ES-I3 (cell line): ENCODE measurements around the gene OR52I2.
A peak's percentile ranks its signal among the peaks of the same experiment; 100 is the strongest.

Source experiments
- H3K36me3 ChIP-seq: 2 replicates; pipeline ENCODE4 v1.6.1; 2013; ENCODE audit warnings: mild to moderate bottlenecking, low read length, control low read depth, moderate library complexity; ENCODE audit not compliant: insufficient read depth
- H3K4me1 ChIP-seq: 2 replicates; pipeline ENCODE4 v1.6.1; 2013; ENCODE audit warnings: mild to moderate bottlenecking, control low read depth, low read length; ENCODE audit not compliant: insufficient read depth
- H3K9ac ChIP-seq: 2 replicates; pipeline ENCODE4 v1.6.1; 2013; ENCODE audit warnings: low read depth, mild to moderate bottlenecking, low read length, moderate library complexity
- H3K9me3 ChIP-seq: 2 replicates; pipeline ENCODE4 v1.6.1; 2013; ENCODE audit warnings: mild to moderate bottlenecking, low read length, moderate library complexity; ENCODE audit not compliant: control insufficient read depth, insufficient read depth

The OR52I2 gene

GRCh38 chr11:4578624-4579023, 2.9 kb upstream of the OR52I2 start:
- no peaks in the 10 kb centered on the region for H3K4me1 ChIP-seq
- no peak overlapping the region for H3K9ac ChIP-seq
- H3K9me3 ChIP-seq: no peaks in the 10 kb centered on the region
- no peaks in the 10 kb centered on the region for H3K36me3 ChIP-seq

GRCh38 chr11:4580124-4580523, 1.4 kb upstream of the OR52I2 start:
- no peaks in the 10 kb centered on the region for H3K4me1 ChIP-seq
- H3K9ac ChIP-seq: no peak overlapping the region
- H3K36me3 ChIP-seq: no peaks in the 10 kb centered on the region
- H3K9me3 ChIP-seq: no peaks in the 10 kb centered on the region

- Histone ChIP-seq H3K9ac (no peak overlapping the region), H3K9me3 (no peaks in the 10 kb centered on the region), H3K4me1 (no peaks in the 10 kb centered on the region), H3K36me3 (no peaks in the 10 kb centered on the region)
These were observed 7.5 kb downstream of the OR52I2 start for GRCh38 chr11:4589017-4589416.

GRCh38 chr11:4593739-4594138, 12.2 kb downstream of the OR52I2 start, which contains the start of gene OR52I1:
OR52I1 (plus strand) TSS chr11:4594039; CDS start chr11:4594039, 0 bp downstream.
- Histone ChIP-seq H3K9ac (no peak within 1 kb of the TSS), H3K4me1 (no peaks in the 10 kb centered on the region), H3K9me3 (no peaks in the 10 kb centered on the region), H3K36me3 (no peaks in the 10 kb centered on the region)

GRCh38 chr11:4605057-4605456, 23.5 kb downstream of the OR52I2 start:
- H3K36me3 ChIP-seq: no peaks in the 10 kb centered on the region

GRCh38 chr11:4606231-4607015, 24.9 kb downstream of the OR52I2 start:
- 0 out of 2 replicates have a peak overlapping the region, but pooled peaks have one; percentile 99 for H3K9ac ChIP-seq
- no peaks in the 10 kb centered on the region for H3K9me3 ChIP-seq
- H3K4me1 ChIP-seq: no peaks in the 10 kb centered on the region
- H3K36me3 ChIP-seq: no peaks in the 10 kb centered on the region

More at GRCh38 chr11:4605057-4605456, 23.5 kb downstream of the OR52I2 start:
- Histone ChIP-seq H3K9ac (no peak overlapping the region), H3K9me3 (no peaks in the 10 kb centered on the region), H3K4me1 (no peaks in the 10 kb centered on the region)

- H3K9ac ChIP-seq: peak overlapping the region; percentile 99
- H3K36me3 ChIP-seq: no peaks in the 10 kb centered on the region
- H3K4me1 ChIP-seq: no peaks in the 10 kb centered on the region
- no peaks in the 10 kb centered on the region for H3K9me3 ChIP-seq
These were observed 25.6 kb downstream of the OR52I2 start for GRCh38 chr11:4607096-4607495.

- H3K9me3 ChIP-seq: no peaks in the 10 kb centered on the region
- no peaks in the 10 kb centered on the region for H3K36me3 ChIP-seq
- H3K4me1 ChIP-seq: no peaks in the 10 kb centered on the region
- H3K9ac ChIP-seq: peak within 1 kb of the TSS; percentile 99
These were observed 26.5 kb downstream of the OR52I2 start, which contains the start of gene TRIM68 for GRCh38 chr11:4607781-4608666. TRIM68 (minus strand) TSS chr11:4608231; CDS start chr11:4605504, 2,727 bp downstream.

GRCh38 chr11:4610258-4610935, 28.9 kb downstream of the OR52I2 start:
- Histone ChIP-seq H3K36me3 (no peaks in the 10 kb centered on the region), H3K9ac (no peak overlapping the region), H3K4me1 (no peaks in the 10 kb centered on the region), H3K9me3 (no peaks in the 10 kb centered on the region)

- Histone ChIP-seq H3K36me3 (no peaks in the 10 kb centered on the region), H3K4me1 (no peaks in the 10 kb centered on the region), H3K9ac (no peak overlapping the region)
These were observed 30.4 kb downstream of the OR52I2 start for GRCh38 chr11:4611986-4612385.

GRCh38 chr11:4615856-4616444, 34.4 kb downstream of the OR52I2 start:
- Histone ChIP-seq H3K36me3 (no peaks in the 10 kb centered on the region), H3K9ac (no peak overlapping the region), H3K9me3 (no peaks in the 10 kb centered on the region), H3K4me1 (no peaks in the 10 kb centered on the region)

More at GRCh38 chr11:4611986-4612385, 30.4 kb downstream of the OR52I2 start:
- no peaks in the 10 kb centered on the region for H3K9me3 ChIP-seq

GRCh38 chr11:4619514-4619913, 38.0 kb downstream of the OR52I2 start:
- no peaks in the 10 kb centered on the region for H3K4me1 ChIP-seq
- H3K36me3 ChIP-seq: no peaks in the 10 kb centered on the region
- H3K9me3 ChIP-seq: no peaks in the 10 kb centered on the region
- no peak overlapping the region for H3K9ac ChIP-seq

- Histone ChIP-seq H3K4me1 (peaks cover 14% of the 10 kb centered on the region; the same call in 1 of the 2 replicates), H3K9me3 (no peaks in the 10 kb centered on the region), H3K36me3 (no peaks in the 10 kb centered on the region), H3K9ac (no peak overlapping the region)
These were observed 44.9 kb downstream of the OR52I2 start for GRCh38 chr11:4626207-4627099.
